Measurements from ENCODE around the gene ETV6.

The ETV6 gene

GRCh38 chr12:11777962-11778361, 128.5 kb downstream of the ETV6 start:
- Histone ChIP-seq H3K9me3 (ENCODE audit: control insufficient read depth, insufficient read depth, low read depth, low read length) (no peaks in the 10 kb centered on the region), H3K4me3 (ENCODE audit: low read depth, low read length) (no peak overlapping the region), H3K4me1 (ENCODE audit: control insufficient read depth, insufficient read depth, low read length) (peaks cover 2% of the 10 kb centered on the region), H3K27me3 (ENCODE audit: control insufficient read depth, insufficient read depth, low read length) (no peaks in the 10 kb centered on the region), H3K9ac (ENCODE audit: low read length) (no peak overlapping the region), H3K36me3 (ENCODE audit: control insufficient read depth, insufficient read depth, low read length) (no peaks in the 10 kb centered on the region), H3K27ac (ENCODE audit: low read depth, low read length) (no peak overlapping the region)

- no peak overlapping the region for H3K4me3 ChIP-seq (ENCODE audit: low read depth, low read length)
- H3K9ac ChIP-seq (ENCODE audit: low read length) = no peak overlapping the region
- no peak overlapping the region for H3K27ac ChIP-seq (ENCODE audit: low read depth, low read length)
- H3K36me3 ChIP-seq (ENCODE audit: control insufficient read depth, insufficient read depth, low read length) = no peaks in the 10 kb centered on the region
- H3K9me3 ChIP-seq (ENCODE audit: control insufficient read depth, insufficient read depth, low read depth, low read length) = no peaks in the 10 kb centered on the region
- H3K4me1 ChIP-seq (ENCODE audit: control insufficient read depth, insufficient read depth, low read length) = peaks cover 10% of the 10 kb centered on the region
- H3K27me3 ChIP-seq (ENCODE audit: control insufficient read depth, insufficient read depth, low read length) = no peaks in the 10 kb centered on the region
These were observed 129.5 kb downstream of the ETV6 start for GRCh38 chr12:11778713-11779685.

GRCh38 chr12:11780521-11781101, 131.1 kb downstream of the ETV6 start:
- peaks cover 10% of the 10 kb centered on the region for H3K4me1 ChIP-seq (ENCODE audit: control insufficient read depth, insufficient read depth, low read length)
- no peak overlapping the region for H3K9ac ChIP-seq (ENCODE audit: low read length)
- no peak overlapping the region for H3K4me3 ChIP-seq (ENCODE audit: low read depth, low read length)
- no peaks in the 10 kb centered on the region for H3K9me3 ChIP-seq (ENCODE audit: control insufficient read depth, insufficient read depth, low read depth, low read length)
- no peak overlapping the region for H3K27ac ChIP-seq (ENCODE audit: low read depth, low read length)
- no peaks in the 10 kb centered on the region for H3K36me3 ChIP-seq (ENCODE audit: control insufficient read depth, insufficient read depth, low read length)
- no peaks in the 10 kb centered on the region for H3K27me3 ChIP-seq (ENCODE audit: control insufficient read depth, insufficient read depth, low read length)

- no peak overlapping the region for H3K4me3 ChIP-seq (ENCODE audit: low read depth, low read length)
- H3K4me1 ChIP-seq (ENCODE audit: control insufficient read depth, insufficient read depth, low read length) = peaks cover 10% of the 10 kb centered on the region
- no peak overlapping the region for H3K9ac ChIP-seq (ENCODE audit: low read length)
- H3K9me3 ChIP-seq (ENCODE audit: control insufficient read depth, insufficient read depth, low read depth, low read length) = no peaks in the 10 kb centered on the region
- H3K27me3 ChIP-seq (ENCODE audit: control insufficient read depth, insufficient read depth, low read length) = no peaks in the 10 kb centered on the region
- H3K27ac ChIP-seq (ENCODE audit: low read depth, low read length) = no peak overlapping the region
- H3K36me3 ChIP-seq (ENCODE audit: control insufficient read depth, insufficient read depth, low read length) = no peaks in the 10 kb centered on the region
These were observed 133.5 kb downstream of the ETV6 start for GRCh38 chr12:11782914-11783420.

- no peak overlapping the region for H3K9ac ChIP-seq (ENCODE audit: low read length)
- H3K4me3 ChIP-seq (ENCODE audit: low read depth, low read length) = no peak overlapping the region
- peaks cover 10% of the 10 kb centered on the region for H3K4me1 ChIP-seq (ENCODE audit: control insufficient read depth, insufficient read depth, low read length)
- H3K27me3 ChIP-seq (ENCODE audit: control insufficient read depth, insufficient read depth, low read length) = no peaks in the 10 kb centered on the region
- H3K36me3 ChIP-seq (ENCODE audit: control insufficient read depth, insufficient read depth, low read length) = no peaks in the 10 kb centered on the region
- H3K27ac ChIP-seq (ENCODE audit: low read depth, low read length) = no peak overlapping the region
- H3K9me3 ChIP-seq (ENCODE audit: control insufficient read depth, insufficient read depth, low read depth, low read length) = no peaks in the 10 kb centered on the region
These were observed 136.2 kb downstream of the ETV6 start for GRCh38 chr12:11785712-11786111.

- peaks cover 10% of the 10 kb centered on the region for H3K4me1 ChIP-seq (ENCODE audit: control insufficient read depth, insufficient read depth, low read length)
These were observed 137.3 kb downstream of the ETV6 start for GRCh38 chr12:11786638-11787365.

GRCh38 chr12:11787437-11787836, 138.0 kb downstream of the ETV6 start:
- Histone ChIP-seq H3K4me3 (ENCODE audit: low read depth, low read length) (no peak overlapping the region), H3K27ac (ENCODE audit: low read depth, low read length) (no peak overlapping the region)

More at GRCh38 chr12:11786638-11787365, 137.3 kb downstream of the ETV6 start:
- H3K4me3 ChIP-seq (ENCODE audit: low read depth, low read length) = no peak overlapping the region
- no peak overlapping the region for H3K9ac ChIP-seq (ENCODE audit: low read length)
- H3K27me3 ChIP-seq (ENCODE audit: control insufficient read depth, insufficient read depth, low read length) = no peaks in the 10 kb centered on the region
- no peaks in the 10 kb centered on the region for H3K9me3 ChIP-seq (ENCODE audit: control insufficient read depth, insufficient read depth, low read depth, low read length)
- no peaks in the 10 kb centered on the region for H3K36me3 ChIP-seq (ENCODE audit: control insufficient read depth, insufficient read depth, low read length)
- no peak overlapping the region for H3K27ac ChIP-seq (ENCODE audit: low read depth, low read length)

GRCh38 chr12:11787933-11788849, 138.7 kb downstream of the ETV6 start:
- no peaks in the 10 kb centered on the region for H3K9me3 ChIP-seq (ENCODE audit: control insufficient read depth, insufficient read depth, low read depth, low read length)
- no peak overlapping the region for H3K9ac ChIP-seq (ENCODE audit: low read length)
- no peak overlapping the region for H3K4me3 ChIP-seq (ENCODE audit: low read depth, low read length)
- no peaks in the 10 kb centered on the region for H3K27me3 ChIP-seq (ENCODE audit: control insufficient read depth, insufficient read depth, low read length)
- no peak overlapping the region for H3K27ac ChIP-seq (ENCODE audit: low read depth, low read length)
- peaks cover 6% of the 10 kb centered on the region for H3K4me1 ChIP-seq (ENCODE audit: control insufficient read depth, insufficient read depth, low read length)
- no peaks in the 10 kb centered on the region for H3K36me3 ChIP-seq (ENCODE audit: control insufficient read depth, insufficient read depth, low read length)

More at GRCh38 chr12:11787437-11787836, 138.0 kb downstream of the ETV6 start:
- peaks cover 10% of the 10 kb centered on the region for H3K4me1 ChIP-seq (ENCODE audit: control insufficient read depth, insufficient read depth, low read length)
- H3K36me3 ChIP-seq (ENCODE audit: control insufficient read depth, insufficient read depth, low read length) = no peaks in the 10 kb centered on the region
- no peaks in the 10 kb centered on the region for H3K9me3 ChIP-seq (ENCODE audit: control insufficient read depth, insufficient read depth, low read depth, low read length)
- no peaks in the 10 kb centered on the region for H3K27me3 ChIP-seq (ENCODE audit: control insufficient read depth, insufficient read depth, low read length)
- no peak overlapping the region for H3K9ac ChIP-seq (ENCODE audit: low read length)

- no peaks in the 10 kb centered on the region for H3K36me3 ChIP-seq (ENCODE audit: control insufficient read depth, insufficient read depth, low read length)
- no peak overlapping the region for H3K4me3 ChIP-seq (ENCODE audit: low read depth, low read length)
- no peaks in the 10 kb centered on the region for H3K27me3 ChIP-seq (ENCODE audit: control insufficient read depth, insufficient read depth, low read length)
- H3K9me3 ChIP-seq (ENCODE audit: control insufficient read depth, insufficient read depth, low read depth, low read length) = no peaks in the 10 kb centered on the region
- H3K27ac ChIP-seq (ENCODE audit: low read depth, low read length) = no peak overlapping the region
- peaks cover 21% of the 10 kb centered on the region for H3K4me1 ChIP-seq (ENCODE audit: control insufficient read depth, insufficient read depth, low read length)
- no peak overlapping the region for H3K9ac ChIP-seq (ENCODE audit: low read length)
These were observed 144.6 kb downstream of the ETV6 start for GRCh38 chr12:11793921-11794710.

Measured in HUES6 (cell line).